ENCODE data around the gene NUP42.
"Not testable (repeated sequence)": the region's sequence is repeated elsewhere in the genome, so short reads cannot be mapped to it uniquely, and the experiment has no call there.

NUP42 gene

GRCh38 chr7:23216021-23216420 lies 34.2 kb downstream of the NUP42 start:
- H3K4me3 ChIP-seq (ENCODE audit: low read depth, low read length), result no peak overlapping the region
- no peak for DNase-seq (ENCODE audit: low read depth)
- TF ChIP-seq CTCF (IDR thresholded peaks at IDR 0.05; ENCODE audit: insufficient read depth, low read depth, low read length, missing control alignments), result no peak

DNA sequence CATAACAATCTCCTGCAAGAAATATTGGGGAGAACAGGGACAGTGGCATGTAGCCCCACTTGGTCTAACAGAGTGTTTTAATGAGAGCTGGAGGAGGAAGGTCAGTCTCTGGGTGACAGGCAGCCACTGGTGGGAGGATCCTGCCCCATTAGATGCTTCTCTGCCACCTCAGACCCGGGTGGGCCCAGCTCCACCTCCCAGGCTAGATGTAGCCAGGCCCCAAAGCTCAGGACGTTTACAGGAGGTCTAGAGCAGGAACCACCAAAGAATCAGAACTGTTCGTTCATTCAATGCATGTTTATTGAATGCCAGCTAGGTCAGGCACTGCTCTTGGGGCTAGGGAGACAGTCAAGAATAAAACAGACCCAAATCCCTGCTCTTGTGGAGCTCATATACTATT lies 36.3 kb downstream of the NUP42 start:
- no peak for DNase-seq (ENCODE audit: low read depth)
- no peak for TF ChIP-seq CTCF (IDR thresholded peaks at IDR 0.05; ENCODE audit: insufficient read depth, low read depth, low read length, missing control alignments)
- no peak overlapping the region for H3K4me3 ChIP-seq (ENCODE audit: low read depth, low read length)

DNA sequence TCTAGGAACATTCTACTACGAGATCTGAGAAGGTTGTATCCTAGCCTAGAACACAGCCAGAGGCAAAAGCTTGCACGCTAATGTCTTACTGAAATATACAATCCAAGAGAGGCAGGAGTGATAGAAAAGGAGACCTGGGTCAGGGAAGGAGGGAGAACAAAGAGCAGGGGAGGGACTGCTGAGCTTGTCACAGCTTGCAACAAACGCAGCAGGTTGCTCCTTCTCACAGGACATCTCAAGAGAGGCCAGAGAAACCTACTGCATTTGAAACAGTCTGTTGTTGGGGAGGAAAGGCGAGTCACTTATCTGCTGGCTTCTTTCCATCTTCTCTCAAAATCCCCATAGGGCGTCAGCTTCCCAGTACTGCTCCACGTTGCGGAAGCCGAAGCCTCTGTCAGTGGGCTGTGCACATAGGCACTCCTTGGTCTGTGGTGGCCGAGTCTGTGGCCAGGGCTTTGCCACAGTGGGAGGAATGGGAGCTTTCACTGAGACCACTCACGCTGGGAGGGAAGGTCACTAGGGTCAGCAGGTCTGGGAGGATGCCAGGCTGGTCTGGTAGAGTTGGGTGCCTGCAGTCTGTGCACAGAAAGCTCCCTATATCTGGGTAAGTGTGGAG lies 39.0 kb downstream of the NUP42 start:
- no peak overlapping the region for H3K4me3 ChIP-seq (ENCODE audit: low read depth, low read length)
- TF ChIP-seq CTCF (IDR thresholded peaks at IDR 0.05; ENCODE audit: insufficient read depth, low read depth, low read length, missing control alignments), result no peak
- no peak for DNase-seq (ENCODE audit: low read depth)

DNA sequence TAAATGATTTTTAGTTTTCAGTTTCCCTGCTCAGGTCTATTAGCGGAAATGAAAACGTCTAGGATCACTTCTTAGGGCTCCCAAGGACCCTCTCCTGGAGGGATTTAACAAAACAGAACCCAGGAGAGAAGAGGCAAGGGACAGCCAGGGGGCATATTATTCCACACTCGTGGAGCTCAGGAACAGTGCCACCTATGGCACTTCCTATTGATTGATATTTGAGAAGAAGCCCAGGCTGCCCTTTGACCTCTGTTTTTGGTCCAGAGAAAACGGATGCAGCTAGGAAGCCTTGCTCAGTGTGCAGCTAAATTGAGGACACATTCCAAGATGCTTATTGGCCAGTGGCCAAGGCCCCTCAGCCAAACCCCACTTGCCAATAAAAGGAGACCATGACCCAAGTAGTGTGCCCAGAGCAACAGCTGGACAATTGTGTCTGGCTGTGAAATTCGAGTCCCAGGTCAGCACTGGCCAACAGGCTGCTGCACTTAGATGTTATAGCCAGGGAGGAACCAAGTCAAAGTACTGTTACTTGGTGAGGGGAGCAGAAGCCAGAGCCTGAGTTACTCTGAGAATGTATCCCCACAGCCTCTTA lies 40.7 kb downstream of the NUP42 start:
- no peak overlapping the region for H3K4me3 ChIP-seq (ENCODE audit: low read depth, low read length)
- TF ChIP-seq CTCF (IDR thresholded peaks at IDR 0.05; ENCODE audit: insufficient read depth, low read depth, low read length, missing control alignments), result no peak

DNA sequence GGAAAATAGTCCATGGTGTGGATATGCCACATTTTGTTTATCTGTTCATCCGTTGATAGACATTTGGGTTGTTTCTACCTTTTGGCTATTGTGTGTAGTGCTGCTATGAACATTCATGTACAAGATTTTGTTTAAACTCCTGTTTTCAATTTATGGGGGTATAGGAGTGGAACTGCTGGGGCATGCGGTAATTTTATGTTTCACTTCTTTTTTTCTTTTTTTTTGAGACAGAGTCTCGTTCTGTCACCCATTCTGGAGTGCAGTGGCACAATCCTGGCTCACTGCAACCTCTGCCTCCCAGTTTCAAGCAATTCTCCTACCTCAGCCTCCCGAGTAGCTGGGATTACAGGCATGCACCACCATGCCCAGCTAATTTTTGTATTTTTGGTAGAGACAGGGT lies 42.5 kb downstream of the NUP42 start:
- H3K4me3 ChIP-seq (ENCODE audit: low read depth, low read length), result not testable (repeated sequence)
- DNase-seq (ENCODE audit: low read depth), result peak; percentile 13

More for the DNA sequence above, 40.7 kb downstream of the NUP42 start:
- no peak for DNase-seq (ENCODE audit: low read depth)

DNA sequence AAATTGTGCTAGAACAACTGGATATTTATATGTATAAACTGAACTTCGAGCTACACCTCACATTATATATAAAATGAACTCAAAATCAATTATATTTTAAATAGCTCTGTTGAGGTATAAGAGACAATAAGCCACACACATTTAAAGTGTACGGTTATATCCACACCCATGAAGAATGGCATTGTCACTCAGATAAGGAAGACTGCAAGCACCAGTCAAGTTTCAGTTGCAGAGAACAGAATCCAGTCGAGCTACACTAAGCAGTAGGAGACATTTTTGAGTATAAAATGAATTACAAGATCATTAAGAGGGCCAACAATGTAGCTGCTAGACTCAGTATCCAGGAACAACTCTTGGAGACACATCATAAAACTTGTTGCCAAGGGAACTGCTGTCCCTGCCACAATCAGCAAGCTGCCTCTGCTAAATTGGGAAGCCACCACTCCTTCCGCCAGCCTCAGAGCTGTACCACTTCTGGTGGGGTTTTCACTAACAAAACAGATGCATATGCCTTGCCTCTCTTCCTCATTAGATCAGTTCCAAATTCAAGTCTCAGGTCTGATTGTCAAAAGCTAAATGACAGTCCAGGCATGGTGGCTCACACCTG lies 45.1 kb downstream of the NUP42 start:
- no peak for TF ChIP-seq CTCF (IDR thresholded peaks at IDR 0.05; ENCODE audit: insufficient read depth, low read depth, low read length, missing control alignments)

GRCh38 chr7:23228412-23228811 lies 46.6 kb downstream of the NUP42 start:
- TF ChIP-seq CTCF (IDR thresholded peaks at IDR 0.05; ENCODE audit: insufficient read depth, low read depth, low read length, missing control alignments), result no peak
- no peak for DNase-seq (ENCODE audit: low read depth)
- no peak overlapping the region for H3K4me3 ChIP-seq (ENCODE audit: low read depth, low read length)

More for the DNA sequence above, 45.1 kb downstream of the NUP42 start:
- H3K4me3 ChIP-seq (ENCODE audit: low read depth, low read length), result no peak overlapping the region
- peak; percentile 60 for DNase-seq (ENCODE audit: low read depth)
